GM18507 (cell line): ENCODE data around the gene R3HCC1L.
"Not testable (repeated sequence)": the region's sequence is repeated elsewhere in the genome, so short reads cannot be mapped to it uniquely, and the experiment has no call there.

Experiments
- DNase-seq: peaks from one replicate; pipeline ENCODE4 v3.0.0; 2011; ENCODE audit warnings: low read depth; ENCODE audit not compliant: insufficient read length; ENCODE audit errors: extremely low spot score
- FAIRE-seq: peaks from 2 replicates; lab custom pipeline; 2011; peaks lifted over from hg19 to GRCh38; lab: Jason Lieb, UNC

R3HCC1L gene

GRCh38 chr10:98125940-98126631, 8.4 kb upstream of the R3HCC1L start:
- FAIRE-seq (no peak), DNase-seq (no peak)

GRCh38 chr10:98128802-98129201, 5.7 kb upstream of the R3HCC1L start:
- FAIRE-seq (no peak), DNase-seq (no peak)

DNA sequence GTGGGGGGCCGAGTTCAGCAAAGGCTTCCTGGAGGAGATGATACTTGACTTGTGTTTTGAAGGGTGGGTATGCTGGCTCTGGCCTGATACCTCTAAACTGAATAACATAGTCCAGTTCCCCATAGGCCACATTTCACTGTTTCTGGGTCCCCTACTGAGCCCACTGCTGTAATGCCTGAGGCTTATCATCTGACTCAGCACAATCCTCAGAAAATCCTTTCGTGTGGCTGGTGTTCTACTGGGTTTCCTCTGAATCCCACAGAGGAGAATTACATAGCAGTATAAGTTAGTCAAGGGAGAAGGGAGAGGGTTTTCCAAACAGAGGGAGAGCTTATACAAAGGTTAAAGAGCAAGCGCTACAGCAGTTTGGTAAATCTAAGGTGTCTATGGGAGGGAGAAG, 2.8 kb upstream of the R3HCC1L start:
- no peak for FAIRE-seq

GRCh38 chr10:98133075-98133752, 1.2 kb upstream of the R3HCC1L start:
- FAIRE-seq, result peak; percentile 97
- not testable (repeated sequence) for DNase-seq

More for the DNA sequence above, 2.8 kb upstream of the R3HCC1L start:
- no peak for DNase-seq

GRCh38 chr10:98134117-98134430, 383 bp upstream of the R3HCC1L start:
- FAIRE-seq (no peak), DNase-seq (no peak)

DNA sequence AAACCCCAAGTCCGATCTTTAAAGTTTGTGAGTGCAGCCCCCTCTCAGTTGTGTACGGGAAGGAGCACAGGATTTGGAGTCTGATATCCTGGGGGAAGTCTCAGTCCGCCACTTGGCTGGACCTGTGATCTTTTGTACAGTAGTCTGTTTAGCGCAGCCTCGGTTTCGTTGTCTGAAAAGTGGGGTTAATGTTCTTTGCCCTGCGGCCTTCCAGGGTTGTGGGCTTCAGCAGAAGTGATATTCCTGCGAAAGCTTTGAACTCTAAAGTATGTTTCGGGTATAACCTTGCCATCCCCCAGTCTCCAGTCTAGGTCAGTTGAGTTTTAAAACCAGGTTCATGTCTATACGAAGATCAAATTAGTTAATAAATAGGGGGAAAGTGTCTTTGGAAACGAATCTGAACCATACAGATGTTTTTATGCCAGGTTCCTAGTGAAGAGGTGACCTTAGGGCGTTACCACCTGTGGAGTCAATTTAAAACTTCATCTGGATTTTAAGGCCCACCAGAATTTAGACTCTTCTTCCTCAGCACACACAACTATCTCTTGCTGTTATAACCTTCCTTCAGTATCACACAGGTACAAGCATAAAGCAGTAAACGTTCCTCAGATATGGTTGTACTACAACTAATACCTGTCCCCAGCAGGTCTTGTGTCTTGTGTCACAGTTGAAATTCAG, 904 bp downstream of the R3HCC1L start:
- FAIRE-seq (peak; percentile 44), DNase-seq (no peak)

DNA sequence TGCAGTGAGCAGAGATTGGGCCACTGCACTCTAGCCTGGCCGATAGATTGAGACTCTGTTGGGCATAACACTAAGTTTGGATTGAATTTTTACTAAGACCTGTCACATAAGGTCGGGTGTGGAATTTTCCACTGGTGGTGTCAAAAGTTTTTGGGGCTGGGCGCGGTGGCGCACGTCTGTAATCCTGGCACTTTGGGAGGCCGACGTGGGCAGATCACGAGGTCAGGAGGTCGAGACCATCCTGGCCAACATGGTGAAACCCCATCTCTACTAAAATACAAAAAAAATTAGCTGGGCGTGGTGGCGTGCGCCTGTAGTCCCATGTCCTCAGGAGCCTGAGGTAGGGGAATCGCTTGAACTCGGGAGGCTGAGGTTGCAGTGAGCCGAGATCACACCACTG, 2.3 kb downstream of the R3HCC1L start:
- not testable (repeated sequence) for DNase-seq, FAIRE-seq

GRCh38 chr10:98138031-98138430, 3.6 kb downstream of the R3HCC1L start:
- no peak for FAIRE-seq
- DNase-seq, result no peak

DNA sequence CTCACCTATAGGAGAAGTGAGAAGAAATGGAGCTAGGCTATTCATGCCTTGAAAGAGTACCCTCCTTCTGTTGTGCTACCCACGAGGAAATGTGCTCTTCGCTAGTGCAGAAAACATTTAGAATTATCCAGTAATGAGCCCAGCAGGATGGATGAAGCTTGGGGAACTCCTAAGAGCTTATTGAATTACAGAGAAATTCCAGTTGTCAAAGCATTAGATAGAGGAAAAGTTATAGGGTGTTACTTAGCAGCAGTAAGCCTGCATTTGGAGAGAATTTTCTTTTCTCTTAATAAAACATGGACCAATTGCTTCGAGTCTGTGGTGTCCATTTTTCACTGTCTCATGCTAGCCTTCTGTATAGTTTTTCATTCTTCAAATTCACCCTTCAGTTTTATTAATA, 5.0 kb downstream of the R3HCC1L start:
- DNase-seq, result no peak
- no peak for FAIRE-seq

DNA sequence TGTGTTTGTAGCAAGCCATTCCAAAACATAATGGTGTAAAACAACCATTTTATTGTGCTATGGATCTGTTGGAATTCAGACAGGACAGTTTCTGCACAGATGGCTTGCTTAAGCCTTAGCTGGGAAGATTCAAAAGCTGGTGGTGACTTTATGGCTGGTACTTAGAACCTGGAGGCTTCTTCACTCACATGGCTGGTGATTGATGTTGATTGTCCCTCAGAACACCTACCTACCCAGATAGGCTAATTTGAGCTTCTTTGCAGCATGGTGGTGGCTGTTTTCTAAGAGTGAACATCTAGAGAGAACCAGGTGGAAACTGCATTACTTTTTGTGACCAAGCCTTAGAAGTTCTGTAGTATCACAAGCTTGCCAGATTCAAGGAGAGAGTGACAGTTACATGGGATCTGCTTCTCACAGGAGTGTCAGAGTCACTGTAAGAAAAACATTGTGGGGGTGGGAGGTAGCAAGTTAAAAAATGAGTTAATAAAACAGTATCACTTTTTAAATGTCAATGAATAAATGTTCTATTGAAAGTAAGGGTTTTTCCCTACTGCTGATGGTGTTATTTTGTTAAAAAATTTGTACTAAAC, 7.1 kb downstream of the R3HCC1L start:
- FAIRE-seq (peak; percentile 41), DNase-seq (no peak)

DNA sequence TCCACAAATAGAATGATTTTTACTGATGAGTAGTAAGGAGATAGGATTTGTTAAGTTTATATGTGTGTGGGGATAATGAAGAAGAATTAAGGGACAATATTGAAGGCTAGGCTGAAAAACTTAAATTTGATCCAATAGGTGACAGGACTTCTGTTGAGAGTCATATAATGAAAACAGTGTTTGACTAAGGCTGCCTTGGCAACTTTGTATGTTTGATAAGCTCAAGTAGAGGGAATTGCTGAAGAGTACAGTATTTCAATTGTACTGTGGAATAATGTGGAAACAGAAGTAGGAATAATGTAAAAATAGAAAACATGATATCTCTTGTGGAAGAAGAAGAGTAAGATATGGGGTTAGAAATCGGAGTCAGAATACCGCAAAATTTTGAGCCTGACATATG, 10.5 kb downstream of the R3HCC1L start:
- DNase-seq (no peak), FAIRE-seq (no peak)

DNA sequence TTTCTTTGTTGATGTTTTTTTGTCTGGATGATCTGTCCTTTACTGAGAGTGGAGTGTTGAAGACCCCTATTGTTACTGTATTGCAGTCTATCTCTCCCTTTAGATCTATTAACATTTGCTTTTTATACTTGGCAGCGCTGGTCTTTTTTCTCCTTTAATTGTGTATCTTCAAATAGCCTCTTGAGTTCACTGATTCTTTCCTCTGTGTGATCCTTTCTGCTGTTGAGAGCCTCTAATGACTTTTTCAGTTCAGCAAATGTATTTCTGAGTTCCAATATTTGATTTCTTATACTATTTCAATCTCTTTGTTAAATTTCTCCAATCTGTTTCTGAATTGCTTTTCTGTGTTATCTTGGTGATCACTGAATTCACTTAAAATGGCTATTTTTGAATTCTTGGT, 15.4 kb downstream of the R3HCC1L start:
- FAIRE-seq (no peak), DNase-seq (no peak)

DNA sequence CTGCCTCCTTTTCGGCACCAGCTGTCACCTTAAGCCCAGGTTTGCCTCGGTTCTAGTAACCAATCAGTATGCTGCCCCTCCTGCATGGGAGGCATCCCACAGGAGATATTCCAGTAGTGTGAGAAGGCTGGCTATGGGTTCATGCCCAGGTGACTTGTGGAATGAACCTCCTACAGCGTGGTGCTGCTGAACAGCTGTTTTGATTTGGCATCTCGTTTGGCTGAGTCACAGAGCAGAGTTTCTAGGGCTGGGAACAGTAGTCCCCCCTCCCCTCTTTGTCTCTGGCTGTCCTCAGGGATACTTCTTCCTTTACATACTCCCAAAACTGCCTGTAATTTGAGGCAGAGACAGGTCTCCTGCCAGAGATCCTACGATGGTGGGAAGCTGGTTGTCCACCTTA, 16.1 kb downstream of the R3HCC1L start:
- FAIRE-seq (no peak), DNase-seq (no peak)

- not testable (repeated sequence) for FAIRE-seq, DNase-seq
These were observed 18.3 kb downstream of the R3HCC1L start for GRCh38 chr10:98152778-98153177.

DNA sequence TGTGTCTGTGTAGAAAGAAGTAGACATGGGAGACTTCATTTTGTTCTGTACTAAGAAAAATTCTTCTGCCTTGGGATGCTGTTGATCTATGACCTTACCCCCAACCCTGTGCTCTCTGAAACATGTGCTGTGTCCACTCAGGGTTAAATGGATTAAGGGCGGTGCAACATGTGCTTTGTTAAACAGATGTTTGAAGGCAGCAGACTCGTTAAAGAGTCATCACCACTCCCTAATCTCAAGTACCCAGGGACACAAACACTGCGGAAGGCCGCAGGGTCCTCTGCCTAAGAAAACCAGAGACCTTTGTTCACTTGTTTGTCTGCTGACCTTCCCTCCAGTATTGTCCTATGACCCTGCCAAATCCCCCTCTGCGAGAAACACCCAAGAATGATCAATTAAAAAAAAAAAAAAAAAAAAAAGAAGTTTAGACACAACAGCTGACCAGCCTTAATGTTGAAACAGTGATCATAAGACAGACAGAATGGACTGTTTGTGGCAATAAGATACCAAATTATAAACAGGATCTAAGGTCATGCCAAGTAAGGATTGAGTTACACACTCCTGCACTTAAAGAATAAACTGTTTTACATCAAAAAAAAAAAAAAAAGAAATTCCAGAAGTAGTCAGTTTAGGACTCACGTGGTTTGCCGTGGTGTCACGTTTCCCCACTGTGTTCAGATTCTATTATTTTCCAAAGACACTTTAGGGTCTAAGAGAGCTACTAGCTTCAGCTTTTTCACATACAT, 18.9 kb downstream of the R3HCC1L start:
- FAIRE-seq, DNase-seq: not testable (repeated sequence)

GRCh38 chr10:98154076-98154475, 19.6 kb downstream of the R3HCC1L start:
- no peak for FAIRE-seq

GRCh38 chr10:98158576-98158975, 24.1 kb downstream of the R3HCC1L start:
- no peak for DNase-seq
- no peak for FAIRE-seq

More at GRCh38 chr10:98154076-98154475, 19.6 kb downstream of the R3HCC1L start:
- DNase-seq, result no peak

- FAIRE-seq, result no peak
These were observed 29.5 kb downstream of the R3HCC1L start for GRCh38 chr10:98163941-98164340.

DNA sequence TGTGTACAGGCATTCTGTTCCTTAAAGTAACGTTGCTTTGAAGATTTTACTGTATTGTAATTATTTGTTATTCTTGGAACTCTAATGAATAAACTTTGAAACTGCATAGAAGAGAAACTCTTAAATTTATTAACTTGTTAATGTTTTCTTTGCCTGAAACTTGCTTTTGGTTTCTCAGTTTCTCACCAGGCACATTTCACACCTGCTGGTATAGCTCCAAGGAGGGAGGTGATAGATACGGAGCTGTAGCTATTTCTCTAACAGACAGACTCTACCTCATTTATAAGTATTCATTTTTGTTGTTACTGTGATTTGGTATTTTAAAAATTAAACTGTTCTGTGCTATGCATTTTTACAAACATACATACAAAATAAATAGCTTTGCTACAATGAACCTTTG, 32.7 kb downstream of the R3HCC1L start:
- DNase-seq (peak; percentile 12), FAIRE-seq (peak; percentile 89)

More at GRCh38 chr10:98163941-98164340, 29.5 kb downstream of the R3HCC1L start:
- no peak for DNase-seq

DNA sequence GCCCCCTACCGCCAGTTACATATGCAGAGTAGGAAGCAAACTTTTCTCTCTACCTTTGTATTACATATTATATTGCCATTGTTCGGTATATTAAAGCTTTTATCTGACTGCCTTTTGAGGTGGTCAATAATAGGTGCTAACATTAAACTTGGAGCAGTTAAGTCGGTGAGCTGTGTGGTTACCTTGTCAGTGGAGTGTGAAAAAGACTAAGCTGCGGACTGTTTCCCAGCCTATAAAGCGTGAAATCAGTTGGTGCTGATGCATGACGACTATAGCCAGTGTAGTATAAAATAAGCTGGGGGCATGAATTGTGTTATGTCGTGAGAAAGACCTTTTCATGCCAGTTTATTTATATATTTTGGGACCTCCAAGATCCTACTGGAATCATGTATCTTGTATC, 33.7 kb downstream of the R3HCC1L start:
- peak; percentile 11 for DNase-seq
- FAIRE-seq, result peak; percentile 88
